ENCODE measurements around the gene FABP7. TPM values are rescaled to one million over a fixed set of nuclear protein-coding genes. Genes with fewer than 3 reads are reported as not detected.
"Not testable (repeated sequence)": the region's sequence is repeated elsewhere in the genome, so short reads cannot be mapped to it uniquely, and the experiment has no call there.

Gene FABP7
- total RNA-seq, 2 experiments from 2014 or later: not detected

DNA sequence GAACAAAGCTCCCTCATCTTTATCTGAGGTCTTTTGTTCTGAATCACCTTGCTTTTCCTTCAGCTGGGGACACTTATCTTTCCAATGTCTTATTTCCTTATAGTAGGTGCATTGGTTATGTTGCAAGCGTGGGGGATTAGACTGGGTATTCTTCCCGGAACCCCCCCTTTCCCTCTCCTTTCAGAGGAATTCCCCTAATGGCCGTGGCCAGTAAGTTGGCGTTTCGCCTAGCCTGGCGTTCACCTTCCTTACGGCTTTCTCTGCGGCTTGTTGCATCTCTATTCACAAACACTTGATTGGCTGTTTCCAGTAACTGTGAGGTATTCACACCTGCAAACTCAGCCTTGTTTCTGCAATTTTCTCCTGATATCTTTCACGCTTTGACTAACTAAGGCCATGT lies 32.8 kb upstream of the FABP7 start:
- Histone ChIP-seq H3K4me1 (ENCODE audit: insufficient read depth, low read length, poor library complexity, severe bottlenecking) (no peaks in the 10 kb centered on the region), H3K9me3 (ENCODE audit: low read length) (no peaks in the 10 kb centered on the region), H4K20me1 (ENCODE audit: insufficient read depth, low read length) (no peaks in the 10 kb centered on the region), H3K36me3 (ENCODE audit: insufficient read depth, low read length) (no peaks in the 10 kb centered on the region), H3K79me2 (ENCODE audit: insufficient read depth, low read depth, low read length) (no peaks in the 10 kb centered on the region), H3K4me2 (ENCODE audit: low read length) (no peak overlapping the region), H3K9me2 (ENCODE audit: insufficient read depth, low read length) (no peaks in the 10 kb centered on the region), H2AFZ (ENCODE audit: low read length) (no peak overlapping the region), H3K27ac (ENCODE audit: low read depth, low read length, poor library complexity, severe bottlenecking) (no peak overlapping the region), H3K4me3 (ENCODE audit: low read depth, low read length, poor library complexity, severe bottlenecking) (no peak overlapping the region)
- ChIA-PET POLR2A (no interaction called here), CTCF (ENCODE audit: unreplicated experiment) (no interaction called here)
- TF ChIP-seq EZH2phosphoT487 (IDR thresholded peaks at IDR 0.05; ENCODE audit: borderline replicate concordance, low read depth, low read length): no peak
- TF ChIP-seq, protein P1, sequence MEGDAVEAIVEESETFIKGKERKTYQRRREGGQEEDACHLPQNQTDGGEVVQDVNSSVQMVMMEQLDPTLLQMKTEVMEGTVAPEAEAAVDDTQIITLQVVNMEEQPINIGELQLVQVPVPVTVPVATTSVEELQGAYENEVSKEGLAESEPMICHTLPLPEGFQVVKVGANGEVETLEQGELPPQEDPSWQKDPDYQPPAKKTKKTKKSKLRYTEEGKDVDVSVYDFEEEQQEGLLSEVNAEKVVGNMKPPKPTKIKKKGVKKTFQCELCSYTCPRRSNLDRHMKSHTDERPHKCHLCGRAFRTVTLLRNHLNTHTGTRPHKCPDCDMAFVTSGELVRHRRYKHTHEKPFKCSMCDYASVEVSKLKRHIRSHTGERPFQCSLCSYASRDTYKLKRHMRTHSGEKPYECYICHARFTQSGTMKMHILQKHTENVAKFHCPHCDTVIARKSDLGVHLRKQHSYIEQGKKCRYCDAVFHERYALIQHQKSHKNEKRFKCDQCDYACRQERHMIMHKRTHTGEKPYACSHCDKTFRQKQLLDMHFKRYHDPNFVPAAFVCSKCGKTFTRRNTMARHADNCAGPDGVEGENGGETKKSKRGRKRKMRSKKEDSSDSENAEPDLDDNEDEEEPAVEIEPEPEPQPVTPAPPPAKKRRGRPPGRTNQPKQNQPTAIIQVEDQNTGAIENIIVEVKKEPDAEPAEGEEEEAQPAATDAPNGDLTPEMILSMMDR (conservative IDR thresholded peaks at IDR 0.05; ENCODE audit: low read length): no peak
- DNase-seq (ENCODE audit: low spot score): no peak
- intact Hi-C loops (cut with micrococcal nuclease; ENCODE audit: unreplicated experiment): no loop called here
- BruUV-seq (replicated peaks): no TSS peak

DNA sequence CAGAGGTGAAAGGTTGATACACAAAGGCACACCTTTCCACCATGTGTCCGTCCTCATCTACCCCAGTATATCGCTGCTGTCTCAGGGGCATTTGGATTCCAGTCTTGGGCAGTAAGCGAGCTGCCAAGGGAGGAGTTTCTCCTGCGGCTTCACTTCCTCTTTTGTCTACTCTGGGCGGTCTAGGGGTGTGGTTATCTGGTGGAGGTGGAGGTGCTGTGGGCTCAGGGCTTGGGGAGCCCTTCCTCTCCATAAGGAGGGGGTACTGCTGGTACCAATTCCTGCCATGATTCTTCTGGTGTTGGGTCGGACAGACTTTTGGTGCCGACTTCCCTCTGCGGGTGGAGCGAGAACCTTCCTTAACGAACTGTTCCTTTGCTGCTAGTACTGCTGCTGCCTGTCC lies 31.9 kb upstream of the FABP7 start:
- Histone ChIP-seq H3K4me2 (ENCODE audit: low read length) (no peak overlapping the region), H3K36me3 (ENCODE audit: insufficient read depth, low read length) (no peaks in the 10 kb centered on the region), H4K20me1 (ENCODE audit: insufficient read depth, low read length) (no peaks in the 10 kb centered on the region), H2AFZ (ENCODE audit: low read length) (no peak overlapping the region), H3K9me3 (ENCODE audit: low read length) (no peaks in the 10 kb centered on the region), H3K9me2 (ENCODE audit: insufficient read depth, low read length) (no peaks in the 10 kb centered on the region), H3K79me2 (ENCODE audit: insufficient read depth, low read depth, low read length) (no peaks in the 10 kb centered on the region), H3K27ac (ENCODE audit: low read depth, low read length, poor library complexity, severe bottlenecking) (no peak overlapping the region), H3K4me3 (ENCODE audit: low read depth, low read length, poor library complexity, severe bottlenecking) (no peak overlapping the region), H3K4me1 (ENCODE audit: insufficient read depth, low read length, poor library complexity, severe bottlenecking) (no peaks in the 10 kb centered on the region)
- no TSS peak for BruUV-seq (replicated peaks)
- intact Hi-C loops (cut with micrococcal nuclease; ENCODE audit: unreplicated experiment): no loop called here
- CTCF ChIA-PET (ENCODE audit: unreplicated experiment): no interaction called here
- TF ChIP-seq, protein P1 (conservative IDR thresholded peaks at IDR 0.05; ENCODE audit: low read length): no peak
- TF ChIP-seq EZH2phosphoT487 (IDR thresholded peaks at IDR 0.05; ENCODE audit: borderline replicate concordance, low read depth, low read length): no peak
- no peak for DNase-seq (ENCODE audit: low spot score)
- POLR2A ChIA-PET: no interaction called here

DNA sequence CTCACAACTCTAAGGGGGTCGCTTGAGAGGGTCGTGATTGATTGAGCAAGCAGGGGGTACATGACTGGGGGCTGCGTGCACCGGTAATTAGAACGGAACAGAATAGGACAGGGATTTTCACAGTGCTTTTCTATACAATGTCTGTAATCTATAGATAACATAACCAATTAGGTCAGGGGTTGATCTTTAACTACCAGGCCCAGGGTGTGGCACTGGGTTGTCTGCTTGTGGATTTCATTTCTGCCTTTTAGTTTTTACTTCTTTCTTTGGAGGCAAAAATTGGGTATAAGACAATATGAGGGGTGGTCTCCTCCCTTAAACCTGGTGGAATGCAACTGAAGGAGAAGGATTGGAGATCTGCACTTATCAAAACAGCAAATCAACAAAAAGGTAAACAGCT lies 30.6 kb upstream of the FABP7 start:
- intact Hi-C loops (cut with micrococcal nuclease; ENCODE audit: unreplicated experiment); H3K4me2 ChIP-seq (ENCODE audit: low read length); H3K27ac ChIP-seq (ENCODE audit: low read depth, low read length, poor library complexity, severe bottlenecking); CTCF ChIA-PET (ENCODE audit: unreplicated experiment); BruUV-seq (replicated peaks); H3K4me3 ChIP-seq (ENCODE audit: low read depth, low read length, poor library complexity, severe bottlenecking); H3K9me3 ChIP-seq (ENCODE audit: low read length); H3K4me1 ChIP-seq (ENCODE audit: insufficient read depth, low read length, poor library complexity, severe bottlenecking); H3K79me2 ChIP-seq (ENCODE audit: insufficient read depth, low read depth, low read length); H4K20me1 ChIP-seq (ENCODE audit: insufficient read depth, low read length); POLR2A ChIA-PET; H3K9me2 ChIP-seq (ENCODE audit: insufficient read depth, low read length); H3K36me3 ChIP-seq (ENCODE audit: insufficient read depth, low read length); DNase-seq (ENCODE audit: low spot score); H2AFZ ChIP-seq (ENCODE audit: low read length): not testable (repeated sequence)

All from OCI-LY7 (cell line).